T follicular helper cell (primary cell): ENCODE data around the gene BCAN.

Experiments used
- DNase-seq: peaks from one replicate; pipeline ENCODE4 v3.0.0-alpha.2; 2020; ENCODE audit warnings: low read depth

BCAN gene

GRCh38 chr1:156700736-156701531 is 59.0 kb downstream of the BCAN start:
- no peak for DNase-seq

GRCh38 chr1:156703336-156703735 is 61.4 kb downstream of the BCAN start:
- DNase-seq = no peak

GRCh38 chr1:156703741-156704140 is 61.8 kb downstream of the BCAN start:
- no peak for DNase-seq

- DNase-seq = no peak
These were observed 62.3 kb downstream of the BCAN start for GRCh38 chr1:156704166-156704711.

- no peak for DNase-seq
These were observed 63.0 kb downstream of the BCAN start for GRCh38 chr1:156704930-156705320.

GRCh38 chr1:156705321-156705917 is 63.5 kb downstream of the BCAN start, which contains the start of gene CRABP2:
TSS of gene CRABP2 (minus strand) at chr1:156705583. CDS start at chr1:156705446, 137 bp downstream.
- DNase-seq = no peak

GRCh38 chr1:156705918-156706656 is 64.2 kb downstream of the BCAN start:
- DNase-seq = peak; percentile 56

GRCh38 chr1:156706657-156707416 is 64.9 kb downstream of the BCAN start:
- DNase-seq = no peak

- no peak for DNase-seq
These were observed 65.7 kb downstream of the BCAN start for GRCh38 chr1:156707417-156708217.

GRCh38 chr1:156708218-156708661 is 66.3 kb downstream of the BCAN start:
- DNase-seq = no peak

GRCh38 chr1:156709031-156709430 is 67.1 kb downstream of the BCAN start:
- no peak for DNase-seq
